ENCODE data around the gene TMEM273.

Gene TMEM273

GRCh38 chr10:49114718-49115014 is 73.5 kb downstream of the TMEM273 start:
- DNase-seq, result no peak

DNA sequence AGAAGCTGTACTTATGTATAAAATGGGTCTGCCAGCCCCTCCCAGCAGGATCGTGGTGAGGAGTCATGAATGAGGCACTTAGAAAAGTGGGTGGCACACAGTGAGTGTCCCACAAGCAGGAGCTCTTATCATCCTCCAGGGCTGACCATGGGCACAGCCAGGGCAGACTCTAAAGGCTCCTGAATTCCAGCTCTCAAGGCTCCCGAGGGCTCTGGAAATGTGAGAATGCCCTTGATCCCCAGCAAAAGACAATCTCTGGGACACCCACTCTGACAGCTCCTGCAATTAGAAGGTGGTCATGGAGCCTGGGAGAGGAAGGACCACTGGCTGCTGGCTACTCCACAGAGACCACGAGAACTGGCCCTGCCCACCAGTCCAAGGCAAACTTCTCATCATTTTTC is 74.5 kb downstream of the TMEM273 start:
- no peak for DNase-seq

- no peak for DNase-seq
Observed at GRCh38 chr10:49112851-49113250, 75.3 kb downstream of the TMEM273 start.

GRCh38 chr10:49112098-49112497 is 76.1 kb downstream of the TMEM273 start:
- DNase-seq, result no peak

DNA sequence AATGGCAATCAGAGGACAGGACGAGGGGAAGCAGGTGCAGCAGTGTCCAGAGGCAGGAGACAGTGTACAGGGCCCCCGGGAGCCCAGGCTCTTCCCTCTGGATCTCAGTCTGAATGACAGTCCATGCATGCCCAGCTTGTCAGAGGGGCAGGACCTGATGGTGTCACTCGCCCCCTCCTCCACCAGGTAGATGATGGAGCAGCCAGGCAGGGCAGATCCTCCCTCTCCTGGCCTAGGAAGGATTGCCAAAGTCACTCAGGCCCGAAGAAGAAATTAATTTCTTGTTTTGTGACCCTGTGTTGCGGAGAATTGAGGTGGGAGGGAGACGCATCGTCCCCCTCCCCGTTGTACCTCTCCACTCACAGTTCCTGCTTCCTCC is 76.9 kb downstream of the TMEM273 start:
- DNase-seq, result no peak

DNA sequence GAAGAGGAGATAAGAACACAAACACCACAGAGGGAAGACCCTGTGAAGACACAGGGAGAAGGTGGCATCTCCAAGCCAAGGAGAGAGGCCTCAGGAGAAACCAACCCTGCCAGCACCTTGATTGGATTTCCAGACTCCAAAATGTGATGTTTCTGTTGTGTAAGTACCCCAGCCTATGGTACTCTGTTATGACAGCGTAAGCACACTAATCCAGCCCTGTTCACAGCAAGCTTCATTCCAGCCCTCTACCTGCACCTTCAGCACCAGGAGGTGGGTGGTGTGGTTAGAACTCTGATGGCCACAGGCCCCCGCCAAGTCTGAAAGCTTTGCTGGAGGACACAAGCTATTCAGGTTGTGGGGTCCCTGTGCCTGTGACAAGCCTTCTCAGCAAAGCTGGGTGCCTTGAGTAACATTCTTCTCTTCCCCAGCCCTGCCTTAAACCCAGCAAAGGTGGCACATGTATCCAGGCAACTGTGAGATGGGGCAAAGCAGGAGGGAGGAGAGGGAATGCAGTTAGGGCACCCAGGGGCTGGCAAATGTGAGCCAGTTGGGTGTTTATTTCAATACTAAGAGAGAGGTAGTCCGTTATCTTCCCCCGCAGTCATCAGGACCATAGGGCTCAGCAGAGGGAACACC is 77.4 kb downstream of the TMEM273 start:
- no peak for DNase-seq

DNA sequence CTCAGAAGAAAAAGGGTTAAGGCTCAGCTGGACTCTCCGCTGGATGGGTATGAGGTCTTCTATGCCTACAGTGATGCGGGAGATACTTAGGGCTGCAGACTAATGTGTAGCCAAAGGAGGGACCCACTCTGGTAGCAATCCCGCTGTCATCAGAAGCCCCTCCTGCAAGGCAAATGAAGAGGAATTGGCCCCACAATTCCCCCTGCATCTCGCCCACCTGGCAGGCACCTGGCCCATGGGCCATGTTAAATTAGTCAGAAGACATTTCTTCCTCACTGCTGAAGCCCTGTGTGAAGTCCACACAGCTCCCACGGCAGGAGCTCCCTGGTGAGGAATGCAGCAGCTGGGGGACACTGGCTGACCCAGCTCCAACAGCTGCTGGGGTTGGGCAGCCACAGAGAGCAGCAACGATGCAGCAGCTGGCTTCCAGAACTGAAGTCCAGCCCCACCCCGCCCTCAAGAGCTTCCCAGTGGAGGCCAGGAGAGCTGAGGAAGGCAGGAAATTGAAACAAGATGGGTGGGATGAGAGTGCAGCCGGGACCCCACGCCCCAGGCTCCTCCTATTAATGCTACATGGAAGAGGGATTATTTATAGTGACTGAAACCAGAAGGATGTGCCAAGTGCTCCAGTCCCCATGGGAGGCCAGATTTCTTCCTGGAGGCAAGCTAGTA is 78.4 kb downstream of the TMEM273 start:
- DNase-seq, result no peak

- no peak for DNase-seq
Observed at GRCh38 chr10:49108656-49109055, 79.5 kb downstream of the TMEM273 start.

DNA sequence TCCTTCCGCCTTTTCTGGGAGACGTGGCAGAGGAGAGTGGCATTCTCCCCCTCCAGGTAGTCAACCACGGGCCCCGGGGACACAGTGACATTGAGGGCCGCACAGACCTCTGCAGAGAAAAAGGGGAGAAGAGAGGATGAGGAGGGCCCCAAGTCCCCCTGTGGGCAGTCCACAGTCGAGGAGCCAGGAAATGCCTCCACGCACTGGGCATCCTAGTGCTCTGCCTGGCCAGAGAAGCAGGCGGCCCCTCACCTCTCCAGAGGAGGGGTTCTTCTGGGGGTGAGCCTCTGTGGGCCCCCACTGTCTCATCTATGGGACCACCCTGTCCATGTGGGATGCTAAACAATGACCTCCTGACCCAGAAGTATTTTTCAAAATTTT is 80.3 kb downstream of the TMEM273 start:
- no peak for DNase-seq

GRCh38 chr10:49107111-49107886 is 80.9 kb downstream of the TMEM273 start:
- no peak for DNase-seq

DNA sequence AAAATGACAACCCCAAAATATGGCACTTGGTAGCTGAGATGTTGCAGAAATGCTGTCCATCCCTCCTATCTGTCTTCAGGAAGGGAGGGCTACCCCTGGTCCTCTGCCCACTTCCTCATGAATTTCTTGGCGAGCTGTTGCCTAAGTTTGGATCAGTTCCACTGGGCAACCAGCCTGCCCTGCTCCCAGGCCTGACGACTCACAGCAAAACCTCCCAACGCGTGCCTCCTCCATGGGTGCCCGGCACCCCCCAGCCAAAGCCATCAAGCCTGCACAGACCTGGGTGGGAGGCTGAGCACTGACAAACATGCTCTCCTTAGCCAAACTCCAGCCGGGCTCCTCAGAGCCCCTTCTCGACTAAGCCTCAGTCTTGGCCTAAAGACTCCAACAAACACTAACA is 81.7 kb downstream of the TMEM273 start:
- no peak for DNase-seq

- DNase-seq, result no peak
Observed at GRCh38 chr10:49105076-49105475, 83.1 kb downstream of the TMEM273 start.
